Activated CD8-positive, alpha-beta memory T cell treated with anti-CD3 and anti-CD28 coated beads, Interleukin-2, amount 50 U/mL, for 48 hours (primary cell): Measurements from ENCODE around the gene OR3A3.
"Not testable (repeated sequence)": the region's sequence is repeated elsewhere in the genome, so short reads cannot be mapped to it uniquely, and the experiment has no call there.

Experiments
- DNase-seq: peaks from one replicate; pipeline ENCODE4 v3.0.0-alpha.2; 2020

OR3A3 gene

DNA sequence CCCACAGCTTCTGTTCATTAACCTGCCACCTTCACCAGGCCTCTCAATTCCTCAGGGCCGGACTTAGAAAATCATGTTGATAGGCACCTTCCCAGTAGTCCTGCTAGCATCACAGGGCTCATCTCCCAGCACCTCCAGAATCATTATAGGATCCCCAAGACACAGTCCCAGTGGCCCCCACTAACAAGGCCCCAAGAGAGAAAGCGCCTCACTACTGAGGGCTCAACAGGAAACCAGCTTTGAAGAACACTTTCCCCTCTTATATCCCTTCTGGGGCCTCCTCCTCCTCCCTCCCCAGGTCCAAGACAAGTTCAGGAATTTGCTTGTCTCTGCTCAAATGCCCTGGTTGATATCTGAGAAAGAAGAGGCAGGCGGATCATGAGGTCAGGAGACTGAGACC lies at the start of gene OR3A3:
TSS of gene OR3A3 (plus strand) at position 301 of the 400 bp plus-strand sequence.
- no peak for DNase-seq

DNA sequence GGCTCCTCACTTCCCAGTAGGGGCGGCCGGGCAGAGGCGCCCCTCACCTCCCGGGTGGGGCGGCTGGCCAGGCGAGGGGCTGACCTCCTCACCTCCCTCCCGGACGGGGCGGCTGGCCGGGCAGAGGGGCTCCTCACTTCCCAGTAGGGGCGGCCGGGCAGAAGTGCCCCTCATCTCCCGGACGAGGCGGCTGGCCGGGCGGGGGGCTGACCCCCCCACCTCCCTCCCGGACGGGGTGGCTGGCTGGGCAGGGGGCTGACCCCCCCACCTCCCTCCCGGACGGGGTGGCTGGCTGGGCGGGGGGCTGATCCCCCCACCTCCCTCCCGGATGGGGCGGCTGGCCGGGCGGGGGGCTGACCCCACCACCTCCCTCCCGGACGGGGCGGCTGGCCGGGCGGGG lies 40.0 kb upstream of the OR3A3 start:
- DNase-seq: not testable (repeated sequence)

DNA sequence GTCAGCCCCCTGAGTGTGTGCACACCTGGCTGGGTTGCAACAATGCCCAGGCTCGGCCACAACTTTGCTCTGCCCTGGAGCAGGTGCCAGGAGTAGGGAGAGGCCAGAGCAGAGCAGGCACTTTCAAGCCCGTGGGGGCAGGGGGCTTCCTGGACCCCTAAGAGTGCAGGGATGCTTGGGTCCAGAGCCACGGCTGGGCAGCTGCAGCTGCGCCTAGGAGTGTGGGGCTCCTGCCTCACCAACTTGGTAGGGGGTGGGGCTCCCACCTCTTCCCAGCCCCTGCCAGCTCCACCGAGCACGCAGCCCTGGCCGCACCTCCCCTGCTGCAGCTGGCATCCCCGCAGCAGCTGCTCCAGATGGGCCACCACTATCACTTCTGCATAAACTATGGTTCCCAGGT lies 32.8 kb upstream of the OR3A3 start:
- no peak for DNase-seq

DNA sequence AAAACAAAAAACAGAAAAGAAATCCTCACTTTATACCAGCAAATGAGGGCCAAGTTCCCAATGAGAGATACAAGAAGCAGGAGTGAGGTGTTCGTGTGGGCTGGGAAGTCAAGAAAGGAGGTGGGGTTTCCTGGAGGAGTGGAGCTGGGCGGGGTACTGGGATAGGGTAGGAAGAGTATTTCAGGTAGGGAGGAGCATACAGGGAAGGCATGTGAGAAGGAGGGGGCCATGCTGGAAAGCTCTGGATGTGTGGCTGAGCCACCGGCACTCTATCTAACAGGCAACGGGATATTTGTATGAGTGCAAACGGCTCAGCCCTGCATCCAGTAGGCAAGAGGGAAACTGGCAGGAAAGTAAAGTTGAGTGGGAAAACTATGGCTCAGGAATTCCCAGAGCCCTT lies 29.2 kb upstream of the OR3A3 start:
- DNase-seq: no peak

DNA sequence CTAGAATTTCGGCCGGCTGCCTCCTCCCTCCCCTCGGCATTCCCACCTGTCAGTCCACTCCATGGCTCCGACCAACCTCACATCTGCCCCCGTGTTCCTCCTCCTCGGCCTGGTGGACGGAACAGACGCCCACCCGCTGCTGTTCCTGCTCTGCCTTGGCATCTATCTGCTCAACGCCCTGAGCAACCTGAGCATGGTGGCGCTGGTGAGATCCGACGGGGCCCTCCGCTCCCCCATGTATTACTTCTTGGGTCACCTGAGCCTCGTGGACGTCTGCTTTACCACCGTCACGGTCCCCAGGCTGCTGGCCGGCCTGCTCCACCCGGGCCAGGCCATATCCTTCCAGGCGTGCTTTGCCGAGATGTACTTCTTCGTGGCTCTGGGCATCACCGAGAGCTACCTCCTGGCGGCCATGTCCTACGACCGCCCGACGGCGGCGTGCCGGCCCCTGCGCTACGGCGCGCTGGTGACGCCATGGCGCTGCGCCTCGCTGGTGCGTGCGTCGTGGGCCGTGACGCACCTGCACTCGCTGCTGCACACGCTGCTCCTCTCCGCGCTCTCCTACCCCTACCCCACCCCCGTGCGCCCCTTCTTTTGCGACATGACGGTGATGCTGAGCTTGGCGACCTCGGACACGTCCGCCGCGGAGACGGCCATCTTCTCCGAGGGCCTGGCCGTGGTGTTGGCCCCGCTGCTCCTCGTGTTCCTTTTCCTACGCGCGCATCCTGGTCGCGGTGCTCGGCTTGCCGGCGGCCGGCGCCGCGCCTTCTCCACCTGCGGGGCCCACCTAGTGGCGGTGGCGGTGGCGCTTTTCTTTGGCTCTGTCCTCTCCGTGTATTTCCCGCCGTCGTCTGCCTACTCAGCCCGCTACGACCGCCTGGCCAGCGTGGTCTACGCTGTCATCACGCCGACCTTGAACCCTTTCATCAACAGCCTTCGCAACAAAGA lies 25.0 kb upstream of the OR3A3 start, which contains the start of gene OR3A2:
TSS of gene OR3A2 (minus strand) at position 440 of the 948 bp plus-strand sequence.
- no peak for DNase-seq

DNA sequence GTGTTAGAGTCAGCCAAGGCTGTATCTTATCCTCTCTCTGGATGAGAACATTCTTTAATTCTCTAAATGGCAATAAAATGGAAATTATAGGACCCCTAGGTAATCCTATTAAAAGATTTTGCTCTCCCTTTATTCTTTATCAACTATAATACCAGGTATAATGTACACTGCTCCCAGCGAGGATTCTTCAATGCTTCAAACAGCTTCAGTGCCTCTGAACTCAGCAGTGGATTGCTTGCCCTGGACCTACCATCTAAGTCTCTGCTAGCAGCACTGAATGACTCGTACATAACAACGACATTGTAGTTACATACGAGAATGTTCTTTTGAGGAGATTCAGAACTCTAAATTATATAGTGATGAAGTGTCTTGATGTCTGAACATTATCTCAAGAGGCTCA lies 21.4 kb upstream of the OR3A3 start:
- no peak for DNase-seq

DNA sequence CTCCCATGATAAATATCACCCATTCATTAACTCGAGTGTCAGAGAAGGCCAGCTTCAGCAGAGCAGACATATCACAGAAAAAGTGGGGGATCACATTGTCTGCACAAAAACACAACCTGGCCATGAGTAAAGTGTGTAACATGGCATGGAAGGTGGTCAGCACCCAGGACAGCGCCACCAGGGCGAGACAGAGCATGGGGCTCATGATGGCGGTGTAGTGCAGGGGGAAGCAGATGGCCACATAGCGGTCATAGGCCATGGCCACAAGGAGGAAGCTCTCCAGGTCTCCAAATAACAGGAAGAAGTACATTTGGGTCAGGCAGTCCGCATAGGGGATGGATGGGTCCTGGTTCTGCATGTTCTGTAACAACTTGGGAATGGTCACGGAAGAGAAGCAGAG lies 13.4 kb upstream of the OR3A3 start:
- not testable (repeated sequence) for DNase-seq

DNA sequence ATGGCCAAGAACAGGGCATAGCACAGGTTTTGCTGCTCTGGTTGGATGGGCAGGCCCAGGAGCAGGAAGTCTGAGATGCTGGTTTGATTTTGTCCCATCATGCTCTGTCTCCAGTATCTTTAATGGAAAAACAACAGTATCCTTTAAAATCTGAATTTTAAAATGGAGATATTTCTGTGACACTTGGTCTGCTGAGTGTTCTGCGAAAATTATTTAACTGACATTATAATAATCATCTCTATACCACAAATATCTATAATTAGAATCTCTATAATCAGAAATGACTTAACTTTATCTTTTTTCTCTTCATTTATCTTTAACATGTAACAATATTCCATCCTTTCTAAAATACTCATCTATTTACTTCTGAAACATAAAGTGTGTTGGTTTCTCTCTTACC lies 12.9 kb upstream of the OR3A3 start, which contains the start of gene OR1E1:
TSS of gene OR1E1 (minus strand) at position 101 of the 400 bp plus-strand sequence. CDS start at position 101, 0 bp downstream.
- DNase-seq: no peak

DNA sequence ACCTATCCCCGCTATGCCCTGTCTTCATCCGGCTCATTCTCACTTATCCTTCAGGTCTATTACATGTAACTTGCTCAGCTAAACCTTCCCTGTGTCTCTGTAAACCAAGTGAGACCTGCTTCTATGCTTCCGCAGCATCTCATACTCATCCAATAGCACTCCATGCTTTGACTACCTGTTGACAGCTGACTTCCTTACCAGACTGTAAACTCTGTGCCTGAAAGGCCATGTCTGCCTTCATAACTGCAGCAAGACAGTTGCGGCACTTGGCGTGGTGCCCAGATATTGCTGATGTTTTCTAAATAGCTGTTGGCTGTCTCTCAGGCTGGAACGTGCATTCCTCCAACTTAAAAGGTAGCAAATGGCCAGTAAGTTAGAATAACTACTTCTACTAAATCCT lies 11.1 kb upstream of the OR3A3 start:
- DNase-seq: no peak

DNA sequence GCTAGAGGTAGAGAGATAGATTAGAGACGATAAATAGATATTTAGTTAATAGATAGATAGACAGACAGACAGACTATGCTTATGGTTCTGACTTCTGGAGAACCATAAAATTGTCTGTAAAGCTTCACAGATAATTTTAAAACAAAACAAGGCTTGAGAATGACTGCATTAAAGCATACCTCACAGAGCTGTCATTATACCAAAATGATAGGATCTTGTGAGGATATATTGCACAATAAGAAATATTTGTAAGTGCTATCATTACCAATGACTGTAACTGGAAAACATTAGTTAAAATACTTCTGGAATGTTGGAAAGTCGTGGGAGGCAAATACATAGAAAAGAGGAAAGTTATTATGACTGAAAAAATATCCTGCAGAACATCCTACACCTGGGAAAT lies 9.4 kb upstream of the OR3A3 start:
- DNase-seq: no peak

DNA sequence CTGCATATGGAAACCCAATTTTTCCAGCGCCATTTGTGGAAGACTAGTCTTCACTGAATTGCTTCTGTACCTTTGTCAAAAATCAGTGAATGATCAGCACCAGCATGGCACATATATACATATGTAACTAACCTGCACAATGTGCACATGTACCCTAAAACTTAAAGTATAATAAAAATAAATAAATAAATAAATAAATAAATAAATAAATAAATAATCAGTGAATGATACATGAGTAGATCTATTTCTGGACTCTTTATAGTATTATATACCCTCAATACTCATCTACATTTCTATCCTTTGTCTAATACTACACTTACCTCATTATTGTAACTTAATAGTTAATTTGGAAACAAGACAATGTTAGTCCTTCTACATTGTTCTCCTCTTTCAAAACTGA lies 7.3 kb upstream of the OR3A3 start:
- DNase-seq: not testable (repeated sequence)

DNA sequence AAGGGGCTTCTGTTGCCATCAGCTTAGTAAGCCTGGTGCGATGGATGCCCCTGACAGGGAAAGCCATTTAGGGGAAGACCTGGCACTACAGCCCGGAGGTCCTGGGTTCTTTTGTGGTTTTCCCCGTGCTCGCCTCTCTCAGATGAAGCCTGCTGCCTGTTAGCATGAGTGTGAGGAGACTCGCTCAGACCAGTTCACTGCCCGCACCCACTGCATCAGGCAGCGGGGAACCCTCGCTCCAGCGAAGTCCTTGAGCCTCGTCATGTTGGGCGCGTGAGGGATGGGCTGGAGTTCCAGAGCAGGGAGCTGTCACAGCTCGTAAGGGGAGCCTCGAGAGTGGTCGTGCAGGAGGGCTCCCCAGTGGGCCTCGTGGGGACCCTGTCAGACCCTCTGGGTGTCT lies 1.0 kb downstream of the OR3A3 start:
- not testable (repeated sequence) for DNase-seq

DNA sequence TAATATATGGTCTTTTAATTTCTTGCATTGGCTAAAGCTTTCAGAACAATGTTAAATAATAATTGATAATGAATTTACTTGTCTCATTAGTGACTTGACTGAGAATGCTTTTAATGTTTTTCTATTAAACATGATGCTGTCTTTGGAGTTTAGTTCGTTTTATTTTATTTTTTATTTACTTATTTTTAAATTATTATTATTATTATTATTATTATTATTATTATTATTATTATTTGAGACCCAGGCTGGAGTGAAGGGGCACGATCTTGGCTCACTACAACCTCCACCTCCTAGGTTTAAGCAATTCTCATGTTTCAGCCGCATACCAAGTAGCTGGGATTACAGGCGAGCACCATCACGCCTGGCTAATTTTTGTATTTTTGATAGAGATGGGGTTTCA lies 4.4 kb downstream of the OR3A3 start:
- no peak for DNase-seq

DNA sequence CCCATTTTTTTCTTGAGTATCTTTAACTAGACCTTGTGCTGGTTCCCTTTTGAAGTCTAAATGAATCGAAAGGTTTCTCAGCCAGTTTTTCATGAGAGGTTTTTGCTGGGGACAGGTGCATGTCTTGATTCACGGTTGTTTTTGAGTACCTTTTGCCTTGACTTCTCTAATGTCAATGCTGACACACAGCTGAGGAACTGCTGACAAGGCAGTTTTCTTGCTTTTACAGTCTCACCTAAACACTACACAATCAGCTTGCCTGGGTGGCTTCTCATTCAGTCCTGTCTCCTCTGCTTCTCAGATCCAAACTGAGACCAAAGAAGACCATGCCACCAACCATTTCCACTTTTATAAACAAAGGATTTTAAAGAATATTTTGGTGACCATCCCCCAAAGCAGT lies 7.1 kb downstream of the OR3A3 start:
- DNase-seq: no peak

DNA sequence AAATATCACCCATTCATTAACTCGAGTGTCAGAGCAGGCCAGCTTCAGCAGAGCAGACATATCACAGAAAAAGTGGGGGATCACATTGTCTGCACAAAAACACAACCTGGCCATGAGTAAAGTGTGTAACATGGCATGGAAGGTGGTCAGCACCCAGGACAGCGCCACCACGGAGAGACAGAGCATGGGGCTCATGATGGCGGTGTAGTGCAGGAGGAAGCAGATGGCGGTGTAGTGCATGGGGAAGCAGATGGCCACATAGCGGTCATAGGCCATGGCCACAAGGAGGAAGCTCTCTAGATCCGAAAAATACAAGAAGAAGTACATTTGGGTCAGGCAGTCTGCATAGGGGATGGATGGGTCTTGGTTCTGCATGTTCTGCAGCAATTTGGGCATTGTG lies 22.0 kb downstream of the OR3A3 start:
- not testable (repeated sequence) for DNase-seq

DNA sequence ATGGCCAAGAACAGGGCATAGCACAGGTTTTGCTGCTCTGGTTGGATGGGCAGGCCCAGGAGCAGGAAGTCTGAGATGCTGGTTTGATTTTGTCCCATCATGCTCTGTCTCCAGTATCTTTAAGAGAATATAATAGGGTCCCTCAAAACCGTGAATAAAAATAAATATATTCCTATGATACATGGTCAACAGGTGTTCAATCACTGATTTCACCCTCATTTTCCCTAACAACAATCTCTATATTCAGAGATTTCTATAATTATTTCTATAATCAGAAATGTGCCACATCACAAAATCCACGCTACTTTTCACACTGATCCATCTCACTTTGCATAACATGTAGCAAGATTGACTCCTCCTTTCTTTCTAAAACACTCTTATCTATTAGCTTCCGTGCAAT lies 22.6 kb downstream of the OR3A3 start, which contains the start of gene OR1E2:
TSS of gene OR1E2 (minus strand) at position 101 of the 400 bp plus-strand sequence. CDS start at position 101, 0 bp downstream.
- no peak for DNase-seq

DNA sequence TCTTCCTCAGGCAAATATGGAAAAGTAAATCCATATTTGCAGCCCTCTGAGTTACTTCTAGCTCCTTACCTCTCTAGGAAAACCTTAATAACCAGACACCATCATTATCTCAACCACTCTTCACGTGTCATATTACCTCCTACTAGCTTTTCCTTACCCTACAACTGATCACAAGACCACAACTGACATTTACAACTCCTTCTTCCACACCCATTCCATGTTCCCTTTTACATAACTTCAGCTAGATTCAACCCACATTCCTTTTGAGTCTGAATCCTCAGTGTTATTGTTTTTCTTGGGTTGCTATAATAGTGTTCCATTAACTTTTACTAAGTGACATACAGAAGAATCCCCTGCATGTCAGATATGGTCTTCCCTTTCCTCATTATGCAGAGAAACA lies 27.2 kb downstream of the OR3A3 start:
- no peak for DNase-seq

DNA sequence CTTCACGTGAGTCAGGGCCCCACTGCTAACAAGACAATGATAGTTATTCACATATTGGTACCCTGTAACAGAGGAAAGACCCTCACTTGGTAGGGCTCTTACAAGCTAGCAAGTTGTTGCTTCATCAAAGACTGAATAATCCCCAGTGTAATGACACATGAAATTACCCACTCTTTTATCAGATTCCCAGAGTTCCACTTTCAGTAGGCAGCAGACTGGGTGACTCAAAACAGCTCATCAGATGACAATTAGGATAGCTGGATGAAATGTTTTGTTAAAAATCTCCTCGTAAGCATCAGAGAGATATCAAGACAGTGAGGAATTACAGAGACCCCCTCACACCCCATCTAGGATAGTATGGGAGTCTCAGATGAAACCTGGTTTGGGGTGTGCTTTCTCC lies 29.3 kb downstream of the OR3A3 start:
- DNase-seq: no peak

DNA sequence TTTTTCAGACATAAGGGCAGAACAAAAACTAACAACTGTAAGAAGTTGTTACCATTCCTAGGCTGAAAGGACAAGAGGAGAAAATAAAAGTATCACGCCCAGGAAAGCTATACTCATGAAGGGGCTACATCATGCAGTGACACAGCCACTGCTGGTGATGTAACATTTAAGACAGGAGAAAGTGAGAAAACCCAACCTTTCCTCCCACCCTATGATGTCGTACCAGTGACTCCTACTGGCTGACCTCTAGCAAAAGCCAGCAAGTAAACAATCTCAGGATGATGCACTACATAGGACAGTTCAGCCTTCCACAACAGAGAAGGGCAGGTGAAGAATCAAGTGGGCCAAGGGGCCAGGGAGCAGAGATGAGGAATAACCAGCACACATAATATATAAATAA lies 36.5 kb downstream of the OR3A3 start:
- no peak for DNase-seq

DNA sequence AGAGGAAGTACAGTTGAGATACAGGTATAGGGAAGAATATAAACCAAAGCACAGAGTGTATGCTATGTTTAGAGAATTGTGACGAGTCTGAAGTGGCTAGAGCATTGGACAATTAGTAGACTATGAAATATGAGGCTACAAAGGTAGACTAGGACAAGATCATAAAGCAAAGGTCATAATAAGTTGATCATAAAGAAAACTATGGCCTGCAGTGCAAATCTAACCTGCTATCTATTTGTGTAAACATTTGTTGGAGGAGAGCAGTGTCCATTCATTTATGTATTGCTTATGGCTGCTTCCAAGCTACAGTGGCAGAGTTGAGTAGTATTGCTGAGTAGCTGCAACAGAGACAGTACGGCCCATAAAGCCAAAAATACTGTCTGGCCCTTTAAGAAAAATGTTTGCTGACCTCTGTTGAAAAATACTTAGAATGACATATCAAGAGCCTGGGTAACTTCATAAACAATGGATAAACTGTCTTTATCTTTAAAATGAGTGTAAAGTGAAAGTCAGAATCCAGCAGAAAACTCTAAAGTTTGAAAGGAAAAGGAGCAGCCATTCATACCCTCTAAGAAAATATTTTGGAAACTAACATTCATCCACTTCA lies 37.0 kb downstream of the OR3A3 start:
- no peak for DNase-seq

DNA sequence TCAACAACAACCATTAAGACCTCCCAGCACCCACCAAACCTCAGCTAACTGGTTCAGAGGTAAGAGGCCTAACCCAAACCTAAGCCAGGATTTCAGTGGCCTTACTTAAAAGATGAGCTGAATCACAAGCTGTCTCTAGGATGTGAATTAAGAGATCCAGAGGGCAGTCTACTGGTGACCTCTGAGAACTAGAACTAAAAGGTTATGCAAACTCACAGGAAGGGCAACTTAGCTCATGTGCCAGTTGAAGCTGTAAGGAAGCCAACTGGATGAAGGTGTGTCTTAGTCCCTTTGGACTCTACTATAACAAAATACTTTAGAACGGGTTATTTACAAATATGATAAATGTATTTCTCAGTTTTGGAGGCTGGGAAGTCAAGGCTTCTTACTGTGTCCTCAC lies 55.2 kb downstream of the OR3A3 start:
- not testable (repeated sequence) for DNase-seq

DNA sequence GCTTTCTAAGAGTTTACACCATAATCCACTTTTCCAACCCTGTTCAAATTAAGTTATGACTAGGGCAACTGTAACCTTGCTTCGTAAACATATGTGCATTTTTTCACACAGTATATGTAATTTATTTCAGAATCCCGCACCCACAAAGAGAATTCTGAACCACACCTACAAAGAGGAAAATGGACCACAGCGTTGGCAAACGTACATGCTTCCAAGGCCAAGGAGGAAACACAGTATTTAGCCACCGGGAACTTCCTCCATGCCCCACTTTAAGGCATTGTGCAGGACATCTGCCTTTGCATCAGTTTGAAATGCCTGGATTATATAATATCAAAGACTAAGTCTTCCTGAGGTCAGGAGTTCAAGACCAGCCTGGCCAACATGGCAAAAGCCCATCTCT lies 58.4 kb downstream of the OR3A3 start:
- DNase-seq: no peak

DNA sequence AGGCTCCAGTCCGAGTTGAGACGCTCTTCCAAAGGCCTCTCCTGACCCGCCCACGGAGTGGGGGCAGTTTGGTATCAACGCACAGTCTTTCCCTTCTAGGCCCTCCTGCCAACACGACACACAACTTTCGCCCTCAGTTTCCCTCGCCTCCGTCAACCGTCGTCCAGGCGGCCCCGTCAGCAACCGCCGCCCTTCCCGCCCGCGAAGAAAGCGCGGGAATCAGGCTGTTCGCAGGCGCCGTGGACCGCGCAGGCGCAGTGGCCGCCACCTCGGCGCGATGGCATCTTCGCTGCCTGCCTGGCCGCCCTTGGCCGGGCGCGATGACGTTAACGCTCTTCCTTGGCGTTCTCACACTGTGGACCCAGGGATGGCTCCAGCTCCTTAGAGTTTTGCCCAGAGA lies 60.4 kb downstream of the OR3A3 start, which contains the start of gene SPATA22:
TSS of gene SPATA22 (minus strand) at position 221 of the 400 bp plus-strand sequence. CDS start 2,494 bp downstream, outside the sequence.
- no peak for DNase-seq

DNA sequence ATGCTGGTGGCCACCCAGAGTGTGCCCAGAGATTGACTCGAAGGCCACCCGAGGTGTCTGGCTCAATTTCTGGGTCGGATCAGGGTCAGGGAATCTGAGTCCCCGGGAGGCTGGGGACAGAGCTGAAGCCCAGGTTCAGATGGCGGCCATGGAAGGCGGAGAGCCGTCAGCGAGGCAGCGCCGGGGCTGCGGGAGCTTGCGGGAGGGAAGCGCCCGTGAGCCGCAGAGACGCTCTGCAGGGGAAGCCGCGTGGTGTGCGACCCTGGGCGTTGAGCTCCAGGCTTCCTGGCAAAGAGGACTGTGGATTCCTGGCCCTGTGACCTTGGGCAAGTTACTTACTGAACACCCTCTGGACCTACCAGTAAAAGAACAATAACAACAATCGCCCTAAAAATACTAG lies 61.0 kb downstream of the OR3A3 start:
- DNase-seq: no peak
